IPS-20b (cell line): ENCODE measurements around the gene GPR158.

ENCODE experiments used
- H3K27ac ChIP-seq: one replicate; pipeline ENCODE4 v1.5.1; 2013; ENCODE audit warnings: low read length
- H3K27me3 ChIP-seq: 2 replicates; pipeline ENCODE4 v1.6.1; 2013; ENCODE audit warnings: mild to moderate bottlenecking, low read length, inconsistent platforms; ENCODE audit not compliant: insufficient read depth
- H3K36me3 ChIP-seq: 2 replicates; pipeline ENCODE4 v1.6.1; 2013; ENCODE audit warnings: low read depth, mild to moderate bottlenecking, inconsistent platforms, low read length, moderate library complexity; ENCODE audit not compliant: insufficient read depth
- H3K4me1 ChIP-seq: 2 replicates; pipeline ENCODE4 v1.6.1; 2013; ENCODE audit warnings: mild to moderate bottlenecking, control low read depth, inconsistent platforms, low read length, moderate library complexity; ENCODE audit not compliant: insufficient read depth
- H3K4me3 ChIP-seq: 2 replicates; pipeline ENCODE4 v1.5.1; 2013; ENCODE audit warnings: mild to moderate bottlenecking, low read length, inconsistent platforms
- H3K9ac ChIP-seq: 2 replicates; pipeline ENCODE4 v1.6.1; 2013; ENCODE audit warnings: low read depth, mild to moderate bottlenecking, inconsistent platforms, low read length, moderate library complexity
- H3K9me3 ChIP-seq: 2 replicates; pipeline ENCODE4 v1.6.1; 2013; ENCODE audit warnings: mild to moderate bottlenecking, low read depth, low read length, inconsistent platforms; ENCODE audit not compliant: insufficient read depth

The GPR158 gene

DNA sequence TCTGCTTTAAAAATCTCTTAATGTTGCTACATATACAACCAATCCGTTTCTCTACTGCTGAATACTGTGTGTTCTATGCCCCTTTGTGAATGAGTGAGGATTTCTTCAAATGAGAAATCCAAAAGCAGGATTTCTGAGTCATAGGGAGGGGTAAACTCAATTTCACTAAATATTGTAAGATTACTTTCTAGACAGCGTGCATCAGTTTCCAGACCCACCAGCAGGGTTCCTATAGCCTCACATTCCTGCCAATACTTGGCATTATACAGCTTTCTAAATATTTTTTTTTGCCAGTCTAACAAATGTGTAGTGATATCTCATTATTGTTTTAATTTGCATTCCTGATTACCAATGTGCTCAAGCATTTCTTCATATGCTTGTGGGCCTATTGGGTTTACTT lies 35.5 kb downstream of the GPR158 start:
- no peak overlapping the region for H3K27ac ChIP-seq
- no peaks in the 10 kb centered on the region for H3K27me3 ChIP-seq

DNA sequence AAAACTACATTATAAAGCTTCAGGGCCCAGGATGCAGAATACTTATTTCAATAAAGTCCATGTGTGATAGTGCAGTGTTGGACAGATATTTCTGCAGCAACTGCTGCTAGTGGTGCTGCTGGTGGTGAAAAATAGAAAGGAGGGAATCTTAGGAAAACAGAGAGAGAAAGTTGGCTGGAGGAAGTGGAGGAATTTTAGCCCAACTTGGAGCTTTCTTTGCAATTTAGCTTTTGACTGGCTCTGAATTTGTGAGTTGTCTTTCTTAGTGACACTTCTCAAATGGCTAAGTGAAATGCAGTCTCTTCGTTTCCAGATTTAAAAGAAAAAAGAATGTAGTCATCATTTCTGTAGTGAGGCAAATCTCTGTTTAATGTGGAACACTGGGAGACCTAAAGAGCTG lies 45.4 kb downstream of the GPR158 start:
- no peak overlapping the region for H3K4me3 ChIP-seq
- H3K27me3 ChIP-seq = no peaks in the 10 kb centered on the region
- H3K36me3 ChIP-seq = no peaks in the 10 kb centered on the region
- no peaks in the 10 kb centered on the region for H3K4me1 ChIP-seq
- H3K9ac ChIP-seq = no peak overlapping the region
- no peak overlapping the region for H3K27ac ChIP-seq
- H3K9me3 ChIP-seq = no peaks in the 10 kb centered on the region

More for the DNA sequence above, 35.5 kb downstream of the GPR158 start:
- Histone ChIP-seq H3K4me3 (no peak overlapping the region), H3K9me3 (no peaks in the 10 kb centered on the region), H3K36me3 (no peaks in the 10 kb centered on the region), H3K9ac (no peak overlapping the region), H3K4me1 (no peaks in the 10 kb centered on the region)

DNA sequence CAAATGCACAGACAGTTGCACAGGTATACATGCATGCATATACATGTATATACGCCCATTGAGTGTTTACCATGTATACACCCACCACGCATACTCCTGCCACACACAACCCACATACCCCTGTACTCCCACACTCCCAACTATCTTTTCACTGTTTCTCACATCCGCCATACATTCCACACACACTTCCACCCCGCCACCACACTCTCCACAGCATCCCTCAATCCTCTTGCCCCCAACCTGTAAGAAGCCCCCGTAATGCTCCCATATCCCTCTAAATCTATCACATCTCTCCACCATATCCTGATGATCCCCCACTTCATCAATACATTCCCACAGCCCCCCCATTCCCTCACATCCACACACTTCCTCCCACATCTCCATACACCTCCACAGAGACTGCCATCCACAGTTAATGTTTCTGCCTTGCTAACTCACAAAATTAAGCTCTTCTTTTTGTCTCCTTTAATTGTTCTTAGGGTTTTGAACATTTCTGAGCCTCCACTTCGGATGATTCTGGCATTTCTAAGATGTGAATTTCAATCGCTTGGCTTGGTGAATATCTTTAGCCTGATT lies 47.4 kb downstream of the GPR158 start:
- Histone ChIP-seq H3K27ac (no peak overlapping the region), H3K36me3 (no peaks in the 10 kb centered on the region), H3K27me3 (no peaks in the 10 kb centered on the region), H3K4me1 (no peaks in the 10 kb centered on the region), H3K4me3 (no peak overlapping the region), H3K9ac (no peak overlapping the region), H3K9me3 (no peaks in the 10 kb centered on the region)

DNA sequence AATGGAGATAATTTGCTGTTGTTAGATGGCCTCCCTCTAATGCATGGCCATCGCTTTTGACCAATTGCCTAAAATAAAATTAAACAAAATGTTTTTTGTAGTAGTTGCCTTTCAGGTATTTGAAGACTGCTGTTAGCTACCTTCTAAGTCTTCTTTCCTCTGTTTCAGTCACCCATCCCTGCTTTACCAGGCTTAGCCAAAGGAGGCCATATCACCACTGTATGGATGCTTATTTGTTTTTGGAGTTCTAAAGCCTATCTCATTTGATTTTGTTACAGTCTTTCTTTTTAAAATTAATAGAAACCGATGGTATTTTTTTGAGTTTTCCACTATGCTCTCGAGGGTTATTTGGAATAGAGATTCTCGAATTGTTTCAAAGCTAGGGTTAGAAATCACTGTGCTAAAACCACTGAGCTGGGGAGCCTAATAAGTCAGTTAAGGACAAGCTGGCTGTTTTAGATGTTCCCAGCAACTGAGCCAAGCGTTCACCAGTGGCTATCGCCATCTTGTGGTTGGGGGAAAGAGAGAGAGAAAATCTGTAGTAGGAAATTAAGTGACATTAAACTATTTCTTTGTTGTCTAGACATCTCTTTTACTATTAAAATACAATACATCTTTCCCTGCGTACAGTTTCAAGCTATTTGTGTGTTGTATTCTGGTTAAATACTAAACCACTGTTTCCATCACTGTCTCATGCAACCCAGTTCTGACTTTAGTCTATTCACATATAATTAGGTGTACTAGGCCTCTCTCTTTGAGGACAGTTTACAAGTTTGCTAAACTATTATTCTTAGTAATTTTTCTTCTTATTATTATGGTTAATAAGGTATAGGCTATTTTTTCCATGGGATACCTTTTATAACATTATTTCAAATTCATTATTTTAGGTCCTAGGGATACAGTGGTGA lies 52.2 kb downstream of the GPR158 start:
- Histone ChIP-seq H3K9ac (no peak overlapping the region), H3K36me3 (no peaks in the 10 kb centered on the region), H3K27ac (no peak overlapping the region), H3K4me3 (no peak overlapping the region), H3K4me1 (no peaks in the 10 kb centered on the region), H3K9me3 (no peaks in the 10 kb centered on the region), H3K27me3 (no peaks in the 10 kb centered on the region)

DNA sequence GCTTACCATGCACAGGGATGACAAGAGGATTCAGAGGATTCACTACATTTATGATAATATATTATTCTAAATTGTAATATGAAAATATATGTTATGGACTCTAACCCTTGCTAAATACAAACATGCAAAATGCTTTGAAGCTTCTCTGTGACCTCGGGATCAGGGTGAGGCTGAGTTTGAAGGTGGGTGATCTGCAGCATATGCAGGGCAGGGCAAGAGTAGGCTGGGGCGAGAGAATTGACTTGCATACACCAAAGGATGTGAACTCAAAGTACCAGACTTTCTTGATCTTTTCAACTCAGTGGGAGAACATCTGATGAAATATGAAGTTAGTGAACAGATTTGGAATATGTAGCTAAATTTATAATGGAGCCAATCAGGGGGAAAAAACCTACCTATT lies 57.0 kb downstream of the GPR158 start:
- Histone ChIP-seq H3K27ac (no peak overlapping the region), H3K9me3 (no peaks in the 10 kb centered on the region), H3K27me3 (no peaks in the 10 kb centered on the region), H3K9ac (no peak overlapping the region), H3K4me1 (no peaks in the 10 kb centered on the region), H3K4me3 (no peak overlapping the region), H3K36me3 (no peaks in the 10 kb centered on the region)

DNA sequence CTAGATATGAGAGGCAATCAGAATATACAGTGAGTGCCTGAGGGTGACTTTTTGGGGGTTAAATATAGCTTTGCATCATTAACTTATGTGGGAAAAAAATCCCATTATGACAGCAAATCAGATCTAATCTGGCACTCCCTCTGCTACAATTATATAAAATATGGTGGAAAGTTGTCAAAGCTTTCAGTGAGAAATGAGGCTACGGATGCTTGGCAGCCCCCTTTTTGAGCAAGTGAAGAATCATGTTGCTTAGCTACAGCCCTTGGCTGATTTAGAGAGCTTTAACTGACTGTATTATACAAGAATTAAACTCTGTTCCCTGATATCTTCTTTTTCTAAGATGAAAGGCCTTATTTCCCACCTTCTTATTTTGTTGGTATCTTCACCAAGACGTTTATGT lies 57.4 kb downstream of the GPR158 start:
- no peaks in the 10 kb centered on the region for H3K27me3 ChIP-seq
- H3K9ac ChIP-seq = no peak overlapping the region
- H3K4me3 ChIP-seq = no peak overlapping the region
- H3K4me1 ChIP-seq = no peaks in the 10 kb centered on the region
- no peaks in the 10 kb centered on the region for H3K9me3 ChIP-seq
- no peak overlapping the region for H3K27ac ChIP-seq
- no peaks in the 10 kb centered on the region for H3K36me3 ChIP-seq

DNA sequence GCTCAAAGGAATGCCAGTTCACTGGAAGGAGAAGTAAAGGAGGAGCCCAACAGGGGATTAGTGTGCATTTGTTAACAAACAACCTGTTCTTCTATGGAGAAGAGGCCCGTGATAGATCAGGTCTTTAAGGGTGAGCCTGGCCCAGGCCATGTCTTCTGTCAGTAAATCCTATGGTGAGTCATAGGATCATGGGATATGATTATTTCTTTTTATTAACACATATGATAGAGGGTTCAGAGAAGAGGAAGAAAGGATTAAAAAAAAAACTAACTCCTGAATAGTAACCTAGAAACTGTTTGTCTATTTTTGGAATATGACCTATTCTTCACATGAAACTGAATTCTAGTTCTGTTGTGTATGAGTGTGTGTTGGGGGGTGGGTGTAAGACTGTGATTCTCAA lies 70.4 kb downstream of the GPR158 start:
- Histone ChIP-seq H3K9ac (no peak overlapping the region), H3K4me1 (no peaks in the 10 kb centered on the region), H3K4me3 (no peak overlapping the region), H3K27me3 (no peaks in the 10 kb centered on the region), H3K27ac (no peak overlapping the region), H3K36me3 (no peaks in the 10 kb centered on the region), H3K9me3 (no peaks in the 10 kb centered on the region)

DNA sequence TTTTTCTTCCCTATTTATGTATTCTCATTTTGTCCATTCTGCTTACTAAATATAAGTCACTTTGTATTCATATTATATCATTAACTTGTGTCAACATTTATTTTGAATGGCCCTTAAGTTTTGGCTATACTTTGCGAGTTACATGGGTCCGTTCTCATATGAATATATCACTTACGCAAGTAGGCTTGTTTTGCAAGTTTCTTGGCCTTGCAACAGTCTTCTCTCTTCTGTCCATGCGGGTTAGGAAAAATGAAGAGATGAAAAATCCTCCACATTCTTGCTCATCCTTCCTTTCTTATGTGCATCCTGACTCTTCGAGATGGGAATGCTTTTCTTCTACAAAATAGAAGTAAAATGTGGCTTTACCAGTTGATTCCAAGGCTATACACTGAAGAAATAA lies 82.8 kb downstream of the GPR158 start:
- Histone ChIP-seq H3K27ac (no peak overlapping the region), H3K9me3 (no peaks in the 10 kb centered on the region), H3K4me3 (no peak overlapping the region), H3K4me1 (no peaks in the 10 kb centered on the region), H3K27me3 (no peaks in the 10 kb centered on the region), H3K9ac (no peak overlapping the region), H3K36me3 (no peaks in the 10 kb centered on the region)

DNA sequence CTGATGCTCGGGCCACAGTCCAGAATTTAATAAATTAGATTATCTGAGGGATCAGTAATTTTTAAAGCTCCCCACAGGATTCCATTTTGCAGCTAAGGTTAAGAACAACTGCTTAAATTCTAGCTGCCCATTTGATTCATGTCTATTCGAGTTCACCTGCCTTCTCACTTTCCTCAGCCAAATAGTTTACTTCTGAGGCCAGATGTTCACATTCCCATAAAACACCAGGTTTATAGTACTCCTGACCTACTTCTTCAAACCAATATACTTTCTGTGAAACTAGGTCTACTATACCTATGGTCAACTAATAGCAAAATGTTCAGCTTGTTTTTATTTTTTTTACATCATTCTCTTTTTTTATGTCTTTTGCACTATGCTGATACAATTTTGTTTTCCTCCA lies 86.3 kb downstream of the GPR158 start:
- no peaks in the 10 kb centered on the region for H3K9me3 ChIP-seq
- H3K4me1 ChIP-seq = no peaks in the 10 kb centered on the region
- no peak overlapping the region for H3K27ac ChIP-seq
- no peak overlapping the region for H3K4me3 ChIP-seq
- no peaks in the 10 kb centered on the region for H3K27me3 ChIP-seq
- no peaks in the 10 kb centered on the region for H3K36me3 ChIP-seq
- no peak overlapping the region for H3K9ac ChIP-seq

DNA sequence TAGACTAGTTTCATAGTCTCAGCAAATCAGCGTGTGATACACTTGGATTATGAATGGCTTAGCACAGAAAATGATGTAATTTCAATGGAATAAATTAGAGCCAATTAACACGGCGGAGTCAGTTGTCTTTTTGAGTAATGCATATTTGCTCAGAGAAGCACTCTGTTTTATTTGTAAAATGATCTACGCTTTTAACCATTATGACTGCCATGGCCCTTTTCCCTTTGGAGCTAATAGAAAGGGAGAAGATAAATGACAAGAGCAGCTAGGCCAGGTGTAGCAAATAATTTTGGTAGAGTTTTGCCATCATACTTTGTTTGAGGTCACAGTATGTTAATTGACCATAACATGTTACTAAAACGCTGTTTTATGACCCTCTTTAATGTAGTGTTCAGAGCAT lies 86.8 kb downstream of the GPR158 start:
- no peak overlapping the region for H3K9ac ChIP-seq
- no peaks in the 10 kb centered on the region for H3K4me1 ChIP-seq
- no peaks in the 10 kb centered on the region for H3K27me3 ChIP-seq
- H3K27ac ChIP-seq = no peak overlapping the region
- H3K9me3 ChIP-seq = no peaks in the 10 kb centered on the region
- no peaks in the 10 kb centered on the region for H3K36me3 ChIP-seq
- H3K4me3 ChIP-seq = no peak overlapping the region

DNA sequence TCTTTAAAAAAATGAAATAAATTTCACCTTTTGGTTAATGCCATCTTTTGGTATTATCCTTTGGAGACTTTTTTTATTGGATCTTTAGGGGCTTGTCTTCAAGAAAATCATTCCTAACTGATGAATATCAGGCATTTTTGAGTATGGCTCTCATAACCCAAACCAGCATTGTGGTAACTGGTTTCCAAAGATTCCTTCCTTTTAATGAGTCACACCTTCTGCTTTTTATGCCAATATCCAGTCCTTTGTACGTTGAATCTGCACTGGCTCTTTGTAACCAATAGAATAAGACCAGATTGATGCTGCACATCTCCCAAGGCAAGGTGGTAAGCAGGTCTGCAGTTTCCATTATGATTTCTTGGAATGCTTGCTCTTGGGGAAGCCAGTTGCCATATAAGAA lies 89.1 kb downstream of the GPR158 start:
- Histone ChIP-seq H3K4me3 (no peak overlapping the region), H3K27ac (no peak overlapping the region), H3K4me1 (no peaks in the 10 kb centered on the region), H3K9me3 (no peaks in the 10 kb centered on the region), H3K27me3 (no peaks in the 10 kb centered on the region), H3K36me3 (no peaks in the 10 kb centered on the region), H3K9ac (no peak overlapping the region)

DNA sequence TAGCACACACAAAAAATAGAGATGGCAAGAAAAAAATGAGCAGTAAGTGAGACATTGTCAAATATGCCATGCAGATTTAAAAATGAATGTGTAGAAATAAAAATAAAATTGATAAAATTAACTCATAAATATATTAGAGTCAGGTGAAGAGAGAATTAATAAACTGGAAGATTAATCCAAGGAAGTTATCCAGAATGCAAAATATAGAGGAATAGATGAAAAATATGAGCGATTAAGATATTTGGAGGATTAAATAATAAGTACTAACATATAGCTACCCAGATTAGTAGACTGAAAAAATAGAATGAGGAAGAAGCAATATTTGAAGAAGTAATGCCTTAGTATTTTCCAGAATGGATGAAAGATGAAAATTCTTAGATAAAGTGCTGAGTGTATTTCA lies 103.4 kb downstream of the GPR158 start:
- no peak overlapping the region for H3K9ac ChIP-seq
- H3K4me1 ChIP-seq = no peaks in the 10 kb centered on the region
- H3K27me3 ChIP-seq = no peaks in the 10 kb centered on the region
- no peak overlapping the region for H3K27ac ChIP-seq
- no peak overlapping the region for H3K4me3 ChIP-seq
- H3K9me3 ChIP-seq = peaks cover 14% of the 10 kb centered on the region; the same call in 1 of the 2 replicates
- no peaks in the 10 kb centered on the region for H3K36me3 ChIP-seq
